ENCODE measurements around the gene CTCF.

Gene CTCF

GRCh38 chr16:67667453-67667816, 105.1 kb downstream of the CTCF start:
- no peak for DNase-seq

- DNase-seq = no peak
Observed at GRCh38 chr16:67667817-67668494, 105.6 kb downstream of the CTCF start.

GRCh38 chr16:67668495-67669157, 106.3 kb downstream of the CTCF start:
- no peak for DNase-seq

GRCh38 chr16:67669499-67670101, 107.3 kb downstream of the CTCF start:
- no peak for DNase-seq

GRCh38 chr16:67672306-67672705, 110.0 kb downstream of the CTCF start:
- DNase-seq = no peak

- DNase-seq = no peak
Observed at GRCh38 chr16:67672739-67673662, 110.7 kb downstream of the CTCF start.

- DNase-seq = no peak
Observed at GRCh38 chr16:67673712-67674580, 111.6 kb downstream of the CTCF start.

GRCh38 chr16:67674851-67675578, 112.7 kb downstream of the CTCF start:
- no peak for DNase-seq

GRCh38 chr16:67675579-67675935, 113.2 kb downstream of the CTCF start:
- DNase-seq = no peak

GRCh38 chr16:67675999-67676398, 113.7 kb downstream of the CTCF start:
- DNase-seq = no peak

- no peak for DNase-seq
Observed at GRCh38 chr16:67676516-67676915, 114.2 kb downstream of the CTCF start.

GRCh38 chr16:67676939-67677338, 114.6 kb downstream of the CTCF start:
- no peak for DNase-seq

GRCh38 chr16:67677712-67678111, 115.4 kb downstream of the CTCF start:
- no peak for DNase-seq

- DNase-seq = no peak
Observed at GRCh38 chr16:67678354-67679023, 116.2 kb downstream of the CTCF start.

GRCh38 chr16:67679935-67680897, 117.9 kb downstream of the CTCF start:
- DNase-seq = no peak

GRCh38 chr16:67683767-67684166, 121.4 kb downstream of the CTCF start:
- DNase-seq = no peak

GRCh38 chr16:67685388-67686112, 123.2 kb downstream of the CTCF start:
- no peak for DNase-seq
